ENCODE data around the gene SPNS2. TPM values are rescaled to one million over a fixed set of nuclear protein-coding genes. Genes with fewer than 3 reads are reported as not detected.

Gene SPNS2
- total and polyA plus RNA-seq, 2 of the 8 experiments (the other 6 are each of a cell fraction or from before 2014, with no cell fraction given), result 1.2 to 1.5 TPM

DNA sequence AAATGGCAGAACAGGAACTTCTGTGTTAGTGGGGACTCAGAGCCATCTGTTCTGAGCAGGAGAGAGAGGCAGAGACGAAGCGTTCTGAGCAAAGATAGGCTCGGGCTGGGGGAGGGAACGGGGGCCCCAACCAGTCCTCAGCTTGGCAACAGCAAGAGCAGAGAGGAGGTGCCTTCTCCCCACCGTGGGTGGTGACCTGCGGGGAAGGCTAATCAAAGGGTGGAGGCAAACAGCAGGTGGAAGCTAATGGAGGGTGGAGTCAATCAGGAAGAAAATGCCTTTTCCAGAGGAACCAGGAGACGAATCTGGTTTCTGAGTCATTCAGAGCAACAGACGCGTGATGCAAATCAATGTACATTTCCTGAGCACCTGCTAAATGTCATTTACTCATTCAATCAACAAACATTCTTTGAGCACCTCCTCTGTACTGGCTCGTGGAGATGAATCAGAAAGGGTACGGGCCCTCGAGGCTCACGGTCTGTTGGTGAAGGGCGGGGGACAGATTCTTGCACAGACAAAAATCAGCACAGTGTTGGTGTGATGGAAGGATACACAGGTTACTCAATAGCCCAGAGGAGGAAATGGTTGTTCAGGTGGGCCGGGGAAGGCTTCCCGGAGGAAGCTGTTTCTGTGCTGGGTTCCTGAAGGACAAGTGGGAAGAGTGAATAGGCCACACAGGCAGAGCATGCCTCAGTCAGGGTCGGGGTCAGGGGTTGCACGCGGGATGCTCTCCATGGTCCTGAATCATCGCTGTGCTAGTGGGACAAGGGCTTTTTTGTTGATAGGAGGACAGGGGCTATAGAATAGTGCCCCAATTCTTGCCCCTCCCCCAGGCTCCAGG is 5.7 kb upstream of the SPNS2 start (continued):
- TF ChIP-seq SIX5 (IDR thresholded peaks at IDR 0.05; ENCODE audit: low read depth, low read length) (no peak), CHD2 (IDR thresholded peaks at IDR 0.05; ENCODE audit: low read length) (0 out of 2 replicates have a peak, but pooled peaks have one; percentile 39)
